ENCODE results near the gene MPL.

DNA sequence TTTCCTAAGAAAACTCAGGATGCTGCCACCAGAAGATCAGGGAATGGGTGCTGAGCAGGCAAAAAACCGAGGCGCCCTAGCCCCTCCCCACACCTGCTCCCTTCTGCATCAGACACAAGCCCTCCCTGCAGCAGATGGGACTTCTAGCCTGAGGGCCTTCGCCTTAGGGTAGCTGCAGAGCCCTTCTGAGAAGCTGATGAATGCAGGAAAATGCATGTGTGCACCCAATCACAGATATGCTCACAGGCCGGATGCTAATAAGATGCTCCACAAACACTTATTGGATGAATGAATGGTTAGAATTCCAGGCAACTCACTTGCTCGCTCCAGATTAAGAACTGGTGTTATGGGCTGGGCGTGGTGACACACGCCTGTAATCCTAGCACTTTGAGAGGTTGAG, 45.4 kb upstream of the MPL start:
- TF ChIP-seq, protein P1, sequence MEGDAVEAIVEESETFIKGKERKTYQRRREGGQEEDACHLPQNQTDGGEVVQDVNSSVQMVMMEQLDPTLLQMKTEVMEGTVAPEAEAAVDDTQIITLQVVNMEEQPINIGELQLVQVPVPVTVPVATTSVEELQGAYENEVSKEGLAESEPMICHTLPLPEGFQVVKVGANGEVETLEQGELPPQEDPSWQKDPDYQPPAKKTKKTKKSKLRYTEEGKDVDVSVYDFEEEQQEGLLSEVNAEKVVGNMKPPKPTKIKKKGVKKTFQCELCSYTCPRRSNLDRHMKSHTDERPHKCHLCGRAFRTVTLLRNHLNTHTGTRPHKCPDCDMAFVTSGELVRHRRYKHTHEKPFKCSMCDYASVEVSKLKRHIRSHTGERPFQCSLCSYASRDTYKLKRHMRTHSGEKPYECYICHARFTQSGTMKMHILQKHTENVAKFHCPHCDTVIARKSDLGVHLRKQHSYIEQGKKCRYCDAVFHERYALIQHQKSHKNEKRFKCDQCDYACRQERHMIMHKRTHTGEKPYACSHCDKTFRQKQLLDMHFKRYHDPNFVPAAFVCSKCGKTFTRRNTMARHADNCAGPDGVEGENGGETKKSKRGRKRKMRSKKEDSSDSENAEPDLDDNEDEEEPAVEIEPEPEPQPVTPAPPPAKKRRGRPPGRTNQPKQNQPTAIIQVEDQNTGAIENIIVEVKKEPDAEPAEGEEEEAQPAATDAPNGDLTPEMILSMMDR (IDR thresholded peaks at IDR 0.05; ENCODE audit: low read depth, low read length) = no peak
- no peak for TF ChIP-seq POLR2A (IDR thresholded peaks at IDR 0.05; ENCODE audit: extremely low read depth, insufficient read length)
- TF ChIP-seq, protein P2, sequence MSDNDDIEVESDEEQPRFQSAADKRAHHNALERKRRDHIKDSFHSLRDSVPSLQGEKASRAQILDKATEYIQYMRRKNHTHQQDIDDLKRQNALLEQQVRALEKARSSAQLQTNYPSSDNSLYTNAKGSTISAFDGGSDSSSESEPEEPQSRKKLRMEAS (IDR thresholded peaks at IDR 0.05; ENCODE audit: low read depth, low read length) = no peak
